Measurements from ENCODE around the gene SDC4. TPM values are rescaled to one million over a fixed set of nuclear protein-coding genes. Genes with fewer than 3 reads are reported as not detected.

The SDC4 gene
- total and polyA plus RNA-seq, 2 donors = 28.9 to 110 TPM

GRCh38 chr20:45329497-45330319, 18.5 kb downstream of the SDC4 start:
- Histone ChIP-seq H3K27ac (ENCODE audit: low read depth) (no peak overlapping the region), H3K36me3 (ENCODE audit: insufficient read depth) (peaks cover 2% of the 10 kb centered on the region)
- DNase-seq (ENCODE audit: extremely low spot score) = no peak

GRCh38 chr20:45328451-45328850, 19.8 kb downstream of the SDC4 start:
- peaks cover 2% of the 10 kb centered on the region for H3K36me3 ChIP-seq (ENCODE audit: insufficient read depth)
- WGBS = 95% methylated on average over 4 of the region's 4 CpGs
- no peak overlapping the region for H3K4me3 ChIP-seq (ENCODE audit: low read depth, low read length)
- no peak overlapping the region for H3K27ac ChIP-seq (ENCODE audit: low read depth)
- no peaks in the 10 kb centered on the region for H3K4me1 ChIP-seq (ENCODE audit: insufficient read depth)
- no peak for DNase-seq (ENCODE audit: extremely low spot score)

More at GRCh38 chr20:45329497-45330319, 18.5 kb downstream of the SDC4 start:
- WGBS = 84% methylated on average over 7 of the region's 7 CpGs
- no peaks in the 10 kb centered on the region for H3K4me1 ChIP-seq (ENCODE audit: insufficient read depth)
- no peak overlapping the region for H3K4me3 ChIP-seq (ENCODE audit: low read depth, low read length)

- no peak for DNase-seq (ENCODE audit: extremely low spot score)
- Histone ChIP-seq H3K36me3 (ENCODE audit: insufficient read depth) (peaks cover 2% of the 10 kb centered on the region), H3K27ac (ENCODE audit: low read depth) (no peak overlapping the region), H3K4me3 (ENCODE audit: low read depth, low read length) (no peak overlapping the region), H3K4me1 (ENCODE audit: insufficient read depth) (no peaks in the 10 kb centered on the region)
- WGBS = 56% methylated on average over 6 of the region's 6 CpGs
Measured at GRCh38 chr20:45325371-45325770, 22.9 kb downstream of the SDC4 start.

GRCh38 chr20:45323731-45324130, 24.5 kb downstream of the SDC4 start:
- DNase-seq (ENCODE audit: extremely low spot score) = no peak
- no peaks in the 10 kb centered on the region for H3K4me1 ChIP-seq (ENCODE audit: insufficient read depth)
- peaks cover 2% of the 10 kb centered on the region for H3K36me3 ChIP-seq (ENCODE audit: insufficient read depth)
- no peak overlapping the region for H3K4me3 ChIP-seq (ENCODE audit: low read depth, low read length)
- no peak overlapping the region for H3K27ac ChIP-seq (ENCODE audit: low read depth)

GRCh38 chr20:45322952-45323383, 25.3 kb downstream of the SDC4 start:
- Histone ChIP-seq H3K4me1 (ENCODE audit: insufficient read depth) (no peaks in the 10 kb centered on the region), H3K27ac (ENCODE audit: low read depth) (no peak overlapping the region), H3K36me3 (ENCODE audit: insufficient read depth) (peaks cover 1% of the 10 kb centered on the region), H3K4me3 (ENCODE audit: low read depth, low read length) (no peak overlapping the region)
- no peak for DNase-seq (ENCODE audit: extremely low spot score)
- 54% methylated on average over 7 of the region's 7 CpGs for WGBS

GRCh38 chr20:45320948-45321595, 27.2 kb downstream of the SDC4 start:
- WGBS = 88% methylated on average over 5 of the region's 5 CpGs
- no peak for DNase-seq (ENCODE audit: extremely low spot score)
- H3K36me3 ChIP-seq (ENCODE audit: insufficient read depth) = no peaks in the 10 kb centered on the region
- H3K4me3 ChIP-seq (ENCODE audit: low read depth, low read length) = no peak overlapping the region
- no peak overlapping the region for H3K27ac ChIP-seq (ENCODE audit: low read depth)
- H3K4me1 ChIP-seq (ENCODE audit: insufficient read depth) = no peaks in the 10 kb centered on the region

- no peak overlapping the region for H3K4me3 ChIP-seq (ENCODE audit: low read depth, low read length)
- 82% methylated on average over 2 of the region's 2 CpGs for WGBS
- H3K27ac ChIP-seq (ENCODE audit: low read depth) = no peak overlapping the region
- H3K4me1 ChIP-seq (ENCODE audit: insufficient read depth) = no peaks in the 10 kb centered on the region
- H3K36me3 ChIP-seq (ENCODE audit: insufficient read depth) = no peaks in the 10 kb centered on the region
- no peak for DNase-seq (ENCODE audit: extremely low spot score)
Measured at GRCh38 chr20:45318948-45319347, 29.3 kb downstream of the SDC4 start.

- WGBS = 81% methylated on average over 7 of the region's 7 CpGs
- Histone ChIP-seq H3K4me3 (ENCODE audit: low read depth, low read length) (no peak overlapping the region), H3K36me3 (ENCODE audit: insufficient read depth) (no peaks in the 10 kb centered on the region), H3K4me1 (ENCODE audit: insufficient read depth) (no peaks in the 10 kb centered on the region), H3K27ac (ENCODE audit: low read depth) (no peak overlapping the region)
- DNase-seq (ENCODE audit: extremely low spot score) = no peak
Measured at GRCh38 chr20:45318386-45318939, 29.8 kb downstream of the SDC4 start.

DNA sequence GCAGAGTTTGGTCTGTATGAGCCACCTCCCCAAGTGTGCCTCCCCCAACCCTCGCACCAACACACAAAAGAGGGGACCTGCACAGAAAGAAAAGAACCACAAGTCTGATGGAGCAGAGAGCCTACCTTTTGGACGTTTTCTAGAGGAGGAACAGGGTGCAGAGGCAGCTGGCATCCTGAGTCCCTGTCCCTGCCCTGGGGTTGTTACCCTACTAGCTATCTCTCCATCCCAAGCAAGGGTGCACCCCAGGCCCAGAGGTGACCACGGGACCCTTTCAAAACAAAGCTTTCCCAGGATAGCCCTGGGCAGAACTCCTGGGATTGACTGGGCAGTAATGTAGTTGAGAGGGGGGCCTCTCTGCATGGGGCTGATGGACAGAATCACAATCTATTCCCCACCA, 30.4 kb downstream of the SDC4 start:
- DNase-seq (ENCODE audit: extremely low spot score) = no peak
- H3K27ac ChIP-seq (ENCODE audit: low read depth) = no peak overlapping the region
- no peak overlapping the region for H3K4me3 ChIP-seq (ENCODE audit: low read depth, low read length)
- no peaks in the 10 kb centered on the region for H3K36me3 ChIP-seq (ENCODE audit: insufficient read depth)
- H3K4me1 ChIP-seq (ENCODE audit: insufficient read depth) = no peaks in the 10 kb centered on the region
- 67% methylated on average over 3 of the region's 3 CpGs for WGBS

DNA sequence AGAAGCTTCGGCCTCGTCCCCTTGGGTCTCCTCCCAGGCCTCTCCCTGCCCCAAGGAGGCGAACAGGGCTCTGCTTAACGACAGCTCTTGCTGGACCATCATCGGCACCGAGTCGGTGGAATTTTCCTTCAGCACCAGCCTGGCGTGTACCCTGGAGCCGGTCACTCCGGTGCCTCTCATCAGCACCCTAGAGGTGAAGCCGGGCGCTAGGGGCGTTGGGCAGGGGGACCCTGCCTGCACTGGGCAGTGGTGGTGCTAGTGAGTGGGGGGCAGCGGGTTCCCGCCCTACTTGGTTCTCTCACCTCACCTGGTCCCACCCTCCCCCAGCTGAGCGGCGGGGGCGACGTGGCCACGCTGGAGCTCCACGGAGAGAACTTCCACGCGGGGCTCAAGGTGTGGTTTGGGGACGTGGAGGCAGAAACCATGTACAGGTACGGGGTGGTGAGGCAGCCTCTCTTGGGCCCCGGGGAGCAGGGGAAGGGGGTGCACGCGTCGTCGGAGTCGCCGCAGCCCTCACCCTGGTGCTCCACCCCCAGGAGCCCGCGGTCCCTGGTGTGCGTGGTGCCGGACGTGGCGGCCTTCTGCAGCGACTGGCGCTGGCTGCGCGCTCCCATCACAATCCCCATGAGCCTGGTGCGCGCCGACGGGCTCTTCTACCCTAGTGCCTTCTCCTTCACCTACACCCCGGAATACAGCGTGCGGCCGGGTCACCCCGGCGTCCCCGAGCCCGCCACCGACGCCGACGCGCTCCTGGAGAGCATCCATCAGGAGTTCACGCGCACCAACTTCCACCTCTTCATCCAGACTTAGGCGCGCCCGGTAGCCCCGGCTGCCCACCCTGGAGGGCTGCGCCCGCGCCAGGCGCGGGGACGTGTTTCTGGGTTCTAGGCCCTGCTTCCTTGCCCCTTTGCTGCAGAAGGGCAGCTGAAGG, 31.8 kb downstream of the SDC4 start:
- Histone ChIP-seq H3K27ac (ENCODE audit: low read depth) (no peak overlapping the region), H3K4me1 (ENCODE audit: insufficient read depth) (no peaks in the 10 kb centered on the region), H3K4me3 (ENCODE audit: low read depth, low read length) (no peak overlapping the region), H3K36me3 (ENCODE audit: insufficient read depth) (no peaks in the 10 kb centered on the region)
- 21% methylated on average over 71 of the region's 71 CpGs for WGBS
- DNase-seq (ENCODE audit: extremely low spot score) = no peak

- no peak overlapping the region for H3K27ac ChIP-seq (ENCODE audit: low read depth)
- no peak overlapping the region for H3K4me3 ChIP-seq (ENCODE audit: low read depth, low read length)
- no peak for DNase-seq (ENCODE audit: extremely low spot score)
- H3K36me3 ChIP-seq (ENCODE audit: insufficient read depth) = no peaks in the 10 kb centered on the region
- 90% methylated on average over 4 of the region's 4 CpGs for WGBS
- H3K4me1 ChIP-seq (ENCODE audit: insufficient read depth) = no peaks in the 10 kb centered on the region
Measured at GRCh38 chr20:45315672-45316071, 32.6 kb downstream of the SDC4 start.

DNA sequence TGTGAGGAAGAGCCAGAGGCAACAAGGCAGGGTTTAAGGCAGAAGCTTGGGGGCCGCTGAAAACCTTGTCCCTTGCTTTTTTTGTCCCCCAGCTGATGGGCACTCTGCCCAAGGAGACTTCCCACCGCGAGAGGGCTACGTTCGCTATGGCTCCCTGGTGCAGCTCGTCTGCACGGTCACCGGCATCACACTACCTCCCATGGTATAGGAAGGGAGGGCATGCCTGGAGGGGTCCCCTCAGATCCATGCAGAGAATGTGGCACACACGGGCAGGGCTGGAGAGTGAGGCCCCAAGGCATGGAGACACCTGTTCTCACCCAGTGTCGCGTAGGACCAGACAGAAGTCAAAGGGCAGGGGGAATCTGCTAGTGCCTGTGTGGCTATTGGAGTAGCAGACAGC, 34.3 kb downstream of the SDC4 start:
- WGBS = 83% methylated on average over 11 of the region's 11 CpGs
- Histone ChIP-seq H3K4me1 (ENCODE audit: insufficient read depth) (no peaks in the 10 kb centered on the region), H3K4me3 (ENCODE audit: low read depth, low read length) (no peak overlapping the region), H3K36me3 (ENCODE audit: insufficient read depth) (no peaks in the 10 kb centered on the region), H3K27ac (ENCODE audit: low read depth) (no peak overlapping the region)
- DNase-seq (ENCODE audit: extremely low spot score) = no peak

DNA sequence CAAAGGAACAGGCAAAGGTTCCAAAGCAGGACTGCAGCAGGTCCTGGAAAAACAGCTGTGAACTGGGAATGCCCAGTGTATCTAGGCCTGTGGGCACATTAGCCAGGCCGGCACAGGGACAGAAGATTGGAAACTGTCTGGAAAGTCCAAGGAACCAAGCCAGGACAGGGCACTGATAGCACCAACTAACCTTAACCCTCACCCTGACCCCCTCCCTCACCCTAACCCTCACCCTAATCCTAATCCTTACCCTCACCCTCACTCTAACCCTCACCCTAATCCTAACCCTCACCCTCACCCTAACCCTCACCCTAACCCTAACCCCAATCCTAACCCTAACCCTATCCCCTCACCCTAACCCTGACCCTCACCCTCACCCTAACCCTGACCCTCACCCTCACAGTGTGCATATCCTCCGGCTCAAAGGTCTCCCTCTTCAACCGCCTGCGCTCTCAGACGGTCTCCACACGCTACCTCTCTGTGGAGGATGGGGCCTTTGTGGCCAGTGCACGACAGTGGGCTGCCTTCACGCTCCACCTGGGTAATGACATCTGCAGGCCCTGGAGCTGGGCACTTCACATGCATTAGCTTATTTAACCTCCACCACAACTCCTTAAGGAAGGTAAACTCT, 35.0 kb downstream of the SDC4 start:
- no peak overlapping the region for H3K4me3 ChIP-seq (ENCODE audit: low read depth, low read length)
- no peak for DNase-seq (ENCODE audit: extremely low spot score)
- no peak overlapping the region for H3K27ac ChIP-seq (ENCODE audit: low read depth)
- no peaks in the 10 kb centered on the region for H3K4me1 ChIP-seq (ENCODE audit: insufficient read depth)
- H3K36me3 ChIP-seq (ENCODE audit: insufficient read depth) = no peaks in the 10 kb centered on the region
- 91% methylated on average over 8 of the region's 8 CpGs for WGBS
